Neutrophil (primary cell): ENCODE data around the gene CCDC83.
A peak's percentile ranks its signal among the peaks of the same experiment; 100 is the strongest.

Source experiments
- H3K27ac ChIP-seq: fragments of 200-600 bp; sonication (generic); 2 replicates; pipeline ENCODE4 v1.5.1; 2016; ENCODE audit warnings: mild to moderate bottlenecking, moderate library complexity
- H3K27me3 ChIP-seq: fragments of 200-600 bp; sonication (generic); 2 replicates; pipeline ENCODE4 v1.6.0; 2016; ENCODE audit warnings: mild to moderate bottlenecking
- H3K36me3 ChIP-seq: fragments of 200-600 bp; sonication (generic); 2 replicates; pipeline ENCODE4 v1.5.1; 2017
- H3K4me1 ChIP-seq, 2 experiments: fragments of 200-600 bp in 1 of 2; sonication (generic) in 1 of 2; 1 replicate in 1 of 2; 2 replicates in 1 of 2; pipeline versions ENCODE4 v1.5.1 to v1.6.1; 2013 to 2016; ENCODE audit warnings: low read depth in 1 of 2, low read length in 1 of 2, mild to moderate bottlenecking in 1 of 2, moderate library complexity in 1 of 2; ENCODE audit not compliant: control insufficient read depth in 1 of 2, insufficient read depth in 1 of 2
- H3K4me3 ChIP-seq, 2 experiments: fragments of 200-600 bp in 1 of 2; sonication (generic) in 1 of 2; 1 replicate in 1 of 2; 2 replicates in 1 of 2; pipeline ENCODE4 v1.5.1; 2013 to 2016; ENCODE audit warnings: low read depth in 1 of 2, low read length in 1 of 2, mild to moderate bottlenecking in 1 of 2, moderate library complexity in 1 of 2
- H3K9me3 ChIP-seq: fragments of 200-600 bp; sonication (generic); 2 replicates; pipeline ENCODE4 v1.5.1; 2016
- CTCF ChIP-seq: fragments of 200-600 bp; sonication (generic); IDR thresholded peaks from 2 replicates; pipeline ENCODE4 v1.5.1; 2016; ENCODE audit warnings: antibody characterized with exemption

Gene CCDC83

DNA sequence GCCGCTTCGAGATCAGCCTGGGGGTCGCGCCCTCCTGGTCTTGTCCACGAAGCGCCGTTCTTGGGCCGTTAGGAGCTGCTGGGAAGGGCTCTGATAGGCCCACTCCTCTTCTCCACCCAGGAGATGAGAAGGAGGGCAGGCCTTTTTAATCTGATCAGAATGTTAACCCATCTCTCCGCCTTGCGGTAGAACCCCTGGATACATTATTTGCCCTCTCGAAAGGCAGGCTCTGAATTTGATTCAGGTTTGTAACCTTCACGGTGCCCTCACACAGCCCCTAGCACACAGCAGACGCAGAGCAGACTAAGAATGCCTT, at the start of gene CCDC83:
CCDC83 (plus strand) TSS at position 43 of the 316 bp plus-strand sequence. CDS start 9,741 bp downstream, outside the sequence.
- Histone ChIP-seq H3K27ac (no peak within 1 kb of the TSS), H3K36me3 (no peaks in the 10 kb centered on the region), H3K9me3 (no peaks in the 10 kb centered on the region), H3K4me1 (peaks cover 9 to 11% of the 10 kb centered on the region in 2 experiments), H3K27me3 (no peaks in the 10 kb centered on the region), H3K4me3 (peak within 1 kb of the TSS; percentile 65 to 70)
- no peak for TF ChIP-seq CTCF

- Histone ChIP-seq H3K4me3 (no peak overlapping the region), H3K36me3 (no peaks in the 10 kb centered on the region), H3K27ac (no peak overlapping the region), H3K4me1 (peaks cover 1 to 3% of the 10 kb centered on the region in 2 experiments), H3K9me3 (no peaks in the 10 kb centered on the region), H3K27me3 (peaks cover 29% of the 10 kb centered on the region)
- TF ChIP-seq CTCF: no peak
These were observed 49.8 kb upstream of the CCDC83 start for GRCh38 chr11:85805387-85805786.

- H3K27me3 ChIP-seq: peaks cover 35% of the 10 kb centered on the region
- no peaks in the 10 kb centered on the region for H3K9me3 ChIP-seq
- no peak overlapping the region for H3K4me3 ChIP-seq
- no peak for TF ChIP-seq CTCF
- H3K27ac ChIP-seq: no peak overlapping the region
- H3K36me3 ChIP-seq: no peaks in the 10 kb centered on the region
- H3K4me1 ChIP-seq: peaks cover 7 to 9% of the 10 kb centered on the region in 2 experiments
These were observed 49.2 kb upstream of the CCDC83 start for GRCh38 chr11:85806016-85806415.

DNA sequence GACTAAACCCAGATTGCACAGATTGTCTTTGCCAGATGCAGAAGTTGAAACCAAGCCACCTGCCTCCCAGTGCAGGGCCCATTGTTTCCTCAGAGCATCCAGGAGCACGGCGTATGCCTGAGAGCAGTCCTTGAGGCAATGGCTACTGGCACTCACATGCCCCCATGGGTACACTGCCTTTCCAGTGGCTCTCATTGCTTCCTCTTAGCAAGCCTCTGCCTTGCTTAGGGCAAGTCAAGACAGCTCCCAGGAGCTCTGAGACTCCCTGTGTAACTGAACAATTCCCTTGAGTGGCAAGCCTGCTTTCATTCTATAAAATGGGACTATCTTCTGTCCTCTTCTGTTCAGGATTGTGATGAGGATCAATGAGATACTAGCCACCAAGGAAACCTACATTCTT, 48.3 kb upstream of the CCDC83 start:
- Histone ChIP-seq H3K4me1 (peaks cover 7 to 14% of the 10 kb centered on the region in 2 experiments), H3K4me3 (no peak overlapping the region), H3K36me3 (no peaks in the 10 kb centered on the region), H3K27me3 (peaks cover 44% of the 10 kb centered on the region), H3K9me3 (no peaks in the 10 kb centered on the region), H3K27ac (no peak overlapping the region)
- no peak for TF ChIP-seq CTCF

GRCh38 chr11:85809191-85809590, 46.0 kb upstream of the CCDC83 start:
- Histone ChIP-seq H3K4me1 (peaks cover 7 to 14% of the 10 kb centered on the region in 2 experiments), H3K27me3 (peaks cover 59% of the 10 kb centered on the region), H3K4me3 (no peak overlapping the region), H3K27ac (no peak overlapping the region), H3K9me3 (no peaks in the 10 kb centered on the region), H3K36me3 (no peaks in the 10 kb centered on the region)
- TF ChIP-seq CTCF: no peak

DNA sequence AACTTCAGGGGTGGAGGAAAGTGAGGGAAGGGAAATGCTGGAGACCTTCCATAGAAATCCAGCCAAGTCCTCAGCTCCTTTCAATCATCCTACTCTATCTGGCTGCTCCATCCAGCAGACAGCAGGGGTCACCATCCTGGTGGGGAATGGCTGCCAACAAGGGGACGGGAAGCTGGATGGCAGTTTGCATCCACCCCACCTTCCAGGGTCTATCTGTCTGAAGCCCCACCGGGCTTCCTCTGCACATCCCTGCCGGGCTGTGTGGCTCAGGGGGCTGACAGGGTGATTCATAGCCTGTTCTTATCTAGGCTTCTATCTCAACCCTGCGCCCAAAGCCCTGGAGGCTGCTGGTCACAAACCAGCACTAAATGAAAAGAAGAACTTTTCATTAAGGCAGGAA, 45.3 kb upstream of the CCDC83 start:
- H3K9me3 ChIP-seq: no peaks in the 10 kb centered on the region
- H3K4me3 ChIP-seq: no peak overlapping the region
- H3K36me3 ChIP-seq: no peaks in the 10 kb centered on the region
- TF ChIP-seq CTCF: no peak
- no peak overlapping the region for H3K27ac ChIP-seq
- peaks cover 59% of the 10 kb centered on the region for H3K27me3 ChIP-seq
- H3K4me1 ChIP-seq: peaks cover 7 to 14% of the 10 kb centered on the region in 2 experiments
